HG02852 (cell line): ENCODE data around the gene ARFIP1.
"Not testable (repeated sequence)": the region's sequence is repeated elsewhere in the genome, so short reads cannot be mapped to it uniquely, and the experiment has no call there.

Experiments
- ATAC-seq: cut with Tn5 transposase; IDR thresholded peaks from one replicate; pipeline ENCODE4 v1.9.1; 2021; ENCODE audit warnings: mild to moderate bottlenecking, moderate library complexity; ENCODE audit not compliant: unreplicated experiment

ARFIP1 gene

DNA sequence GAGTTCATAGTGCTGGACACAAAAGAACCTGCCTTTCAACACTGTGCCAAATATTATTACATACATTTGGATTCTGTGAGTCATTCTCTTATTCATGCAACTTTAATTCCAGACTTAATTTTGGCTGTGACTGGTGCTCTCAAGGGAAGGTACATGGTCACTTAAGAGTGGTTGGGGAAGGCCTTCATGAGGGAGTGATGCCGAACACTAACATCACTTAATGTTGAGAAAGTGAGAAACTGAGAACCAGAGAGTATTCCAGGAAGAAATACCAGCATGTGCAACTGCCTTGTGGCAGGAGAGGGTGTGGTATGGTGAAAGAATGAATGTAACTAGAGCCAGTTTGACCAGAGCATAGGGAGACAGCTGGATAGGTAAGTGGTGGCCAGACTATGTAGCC lies 114.9 kb downstream of the ARFIP1 start:
- ATAC-seq = no peak

DNA sequence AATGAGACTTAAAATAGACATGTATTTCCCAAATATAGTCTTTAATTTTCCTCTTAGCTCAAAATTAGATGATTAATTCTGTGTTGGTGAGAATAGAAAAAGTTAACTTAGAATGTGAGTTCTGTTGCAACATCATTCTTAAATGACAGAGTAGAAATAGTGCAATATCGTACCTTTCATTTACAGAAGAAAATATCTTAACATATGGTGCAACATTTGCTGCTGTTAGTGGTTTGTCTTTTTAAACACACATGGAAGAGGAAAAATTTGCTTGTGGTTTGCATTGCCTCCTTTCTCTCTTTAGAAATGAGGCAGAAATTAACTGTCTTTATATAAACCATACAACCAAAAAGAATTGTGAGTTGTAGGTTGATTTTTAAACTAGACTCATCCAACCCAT lies 117.1 kb downstream of the ARFIP1 start:
- no peak for ATAC-seq

DNA sequence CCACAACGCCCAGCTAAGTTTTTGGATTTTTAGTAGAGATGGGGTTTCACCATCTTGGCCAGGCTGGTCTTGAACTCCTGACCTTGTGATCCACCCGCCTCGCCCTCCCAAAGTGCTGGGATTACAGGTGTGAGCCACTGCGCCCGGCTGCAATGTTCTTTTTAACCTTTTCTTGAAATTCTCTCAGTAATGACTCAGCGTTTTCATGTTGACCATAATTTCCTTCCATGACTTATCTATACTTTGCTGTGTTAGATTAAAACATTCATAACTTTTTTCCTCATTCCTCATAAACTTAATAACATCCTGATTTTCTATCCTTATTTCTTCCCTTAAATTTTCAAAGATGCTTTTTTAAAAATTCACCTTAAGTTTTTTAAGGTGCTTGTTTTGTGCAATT lies 118.4 kb downstream of the ARFIP1 start:
- ATAC-seq = not testable (repeated sequence)

DNA sequence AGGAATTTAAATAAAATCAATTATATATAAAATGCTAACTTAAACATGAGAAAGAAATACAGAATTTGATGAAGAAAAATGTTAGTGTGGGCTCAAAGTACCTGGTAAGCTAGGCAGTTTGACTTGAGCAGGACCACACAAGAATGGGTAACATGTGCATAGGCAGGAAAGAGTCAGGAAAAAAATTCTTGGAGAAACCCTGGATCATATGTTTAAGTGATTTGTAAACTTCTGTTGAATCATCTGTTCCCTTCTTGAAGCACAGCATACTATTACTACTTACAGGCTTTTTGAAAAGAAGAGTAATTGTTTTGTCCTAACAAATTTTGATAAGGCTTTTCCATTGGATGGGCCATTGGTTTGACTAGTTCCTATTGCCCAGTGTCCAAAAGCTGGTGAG lies 118.9 kb downstream of the ARFIP1 start:
- no peak for ATAC-seq

DNA sequence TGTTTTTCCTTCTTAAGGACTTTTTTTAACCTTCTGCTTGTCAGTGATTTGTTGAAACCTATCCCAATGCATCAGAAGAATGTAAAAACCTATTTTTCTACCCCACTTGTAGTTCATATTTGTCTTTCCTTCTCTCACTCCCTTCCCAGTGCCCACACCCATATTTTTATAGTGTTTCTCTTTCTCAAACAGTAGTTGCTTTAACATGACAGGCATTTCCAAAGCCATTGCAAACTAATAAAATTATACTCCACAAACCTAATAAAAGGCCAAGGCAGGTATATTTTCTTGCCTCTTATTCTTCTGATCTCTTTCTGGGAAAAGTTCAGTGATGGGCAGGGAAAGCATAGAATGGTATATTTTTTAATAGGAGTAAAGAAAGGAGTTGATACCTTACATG lies 120.6 kb downstream of the ARFIP1 start:
- no peak for ATAC-seq

DNA sequence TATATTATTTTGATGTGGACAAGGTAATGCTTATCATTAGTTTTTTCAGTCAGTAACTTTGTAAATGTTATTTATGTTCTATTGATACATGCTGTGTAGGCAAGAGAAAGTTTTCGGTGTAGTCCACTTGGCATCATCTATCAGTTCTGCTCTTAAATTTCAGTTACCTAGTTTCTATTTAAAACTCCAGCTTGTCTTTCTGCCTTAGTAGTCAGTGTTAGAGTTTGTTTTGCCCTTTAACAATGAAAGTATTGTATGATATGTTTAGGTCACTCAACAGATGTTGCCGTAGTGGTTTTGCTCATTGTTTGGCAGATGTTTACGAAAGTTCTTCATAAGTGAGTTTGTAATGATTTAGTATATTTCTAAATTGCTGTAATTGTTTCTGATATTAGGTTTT lies 121.5 kb downstream of the ARFIP1 start:
- ATAC-seq = no peak

DNA sequence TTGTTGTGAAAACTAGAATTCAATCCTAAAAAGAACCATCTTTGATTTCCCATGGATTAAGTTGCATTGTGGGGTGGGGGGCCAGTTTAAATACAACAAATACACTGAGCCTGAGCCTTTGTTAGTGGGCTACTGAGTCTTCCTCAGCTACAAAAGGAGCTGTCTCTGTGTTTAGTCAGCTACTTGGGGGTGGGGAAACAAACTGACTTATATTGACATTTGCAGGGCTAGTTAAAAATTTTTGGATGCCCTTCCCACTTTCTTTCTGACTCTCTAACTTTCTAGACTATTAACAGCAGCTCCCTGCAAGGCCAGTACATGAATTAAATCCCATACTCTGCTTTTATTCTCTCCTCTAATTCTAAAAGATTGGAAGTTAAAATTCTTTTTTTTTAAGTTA lies 123.9 kb downstream of the ARFIP1 start:
- ATAC-seq = no peak

DNA sequence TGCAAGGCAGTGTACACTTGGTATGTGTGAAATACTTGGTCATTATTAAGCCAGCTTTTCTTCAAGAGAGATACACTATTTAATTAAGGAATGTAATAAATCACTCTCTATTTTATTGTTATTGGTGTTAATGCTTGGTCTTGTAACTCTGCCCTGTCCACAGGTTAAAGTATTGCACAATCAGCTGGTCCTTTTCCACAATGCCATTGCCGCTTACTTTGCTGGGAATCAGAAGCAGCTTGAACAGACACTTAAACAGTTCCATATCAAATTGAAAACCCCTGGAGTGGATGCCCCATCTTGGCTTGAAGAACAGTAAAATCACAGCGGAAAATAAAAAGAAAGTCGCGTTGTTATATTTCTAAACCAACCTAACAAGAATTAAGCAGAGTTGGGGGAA lies 130.1 kb downstream of the ARFIP1 start:
- no peak for ATAC-seq

DNA sequence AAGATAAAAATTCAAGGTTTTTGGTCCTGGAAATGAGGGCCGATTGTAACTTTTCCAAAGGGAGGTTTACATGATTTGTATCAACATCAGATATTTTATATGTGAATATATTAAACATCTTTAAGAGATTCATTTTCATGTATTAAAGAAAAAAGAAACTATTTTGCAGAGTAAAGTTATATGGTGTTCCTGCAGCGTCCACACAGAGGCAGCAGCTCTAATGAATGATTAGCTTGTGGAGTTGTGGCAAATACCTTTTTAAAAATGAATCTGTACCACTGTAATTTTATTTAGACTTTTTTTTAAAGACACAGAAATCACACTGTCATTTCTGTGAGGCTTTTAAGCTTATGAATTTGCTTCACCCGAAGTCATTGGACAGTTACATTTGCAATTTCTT lies 130.8 kb downstream of the ARFIP1 start:
- ATAC-seq = no peak

DNA sequence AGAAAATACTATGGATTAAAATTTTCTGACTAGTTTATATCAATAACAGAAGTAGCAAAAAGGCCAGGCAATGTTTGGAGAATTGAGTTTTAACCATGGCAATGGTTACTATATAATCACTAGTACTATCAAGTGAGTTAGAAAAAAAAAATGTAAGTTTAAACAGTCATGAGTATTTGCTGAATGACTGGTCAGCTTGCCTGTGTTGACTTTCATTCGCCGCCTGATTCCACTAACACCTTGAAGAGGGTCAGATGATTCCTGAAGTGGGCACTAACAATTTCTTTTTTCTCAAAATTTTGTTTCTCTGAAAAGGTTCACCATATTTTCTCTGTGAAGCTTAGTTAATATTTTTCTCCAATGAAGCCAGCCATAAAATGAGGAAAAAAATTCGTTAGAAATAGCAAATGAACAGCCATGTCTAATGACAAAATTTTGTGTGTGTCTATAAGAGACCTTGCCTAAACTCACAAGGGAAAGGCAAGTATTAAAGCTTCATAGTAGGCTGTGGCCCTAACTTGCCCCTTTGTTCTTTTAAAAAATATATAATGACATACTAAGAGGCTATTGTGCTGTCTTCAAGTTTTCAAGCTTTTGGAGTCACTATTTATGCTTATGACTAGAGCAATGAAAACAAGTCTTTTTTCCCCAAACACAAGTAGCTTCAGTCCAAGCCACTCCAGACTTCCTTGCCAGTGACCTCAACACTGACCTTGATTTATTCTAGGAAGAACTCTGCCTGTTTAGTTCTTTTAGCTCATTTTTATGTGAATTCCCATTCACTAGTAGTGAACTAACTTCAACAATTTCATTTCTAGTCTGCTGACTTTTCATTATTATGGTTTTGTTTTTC lies 138.0 kb downstream of the ARFIP1 start:
- no peak for ATAC-seq

DNA sequence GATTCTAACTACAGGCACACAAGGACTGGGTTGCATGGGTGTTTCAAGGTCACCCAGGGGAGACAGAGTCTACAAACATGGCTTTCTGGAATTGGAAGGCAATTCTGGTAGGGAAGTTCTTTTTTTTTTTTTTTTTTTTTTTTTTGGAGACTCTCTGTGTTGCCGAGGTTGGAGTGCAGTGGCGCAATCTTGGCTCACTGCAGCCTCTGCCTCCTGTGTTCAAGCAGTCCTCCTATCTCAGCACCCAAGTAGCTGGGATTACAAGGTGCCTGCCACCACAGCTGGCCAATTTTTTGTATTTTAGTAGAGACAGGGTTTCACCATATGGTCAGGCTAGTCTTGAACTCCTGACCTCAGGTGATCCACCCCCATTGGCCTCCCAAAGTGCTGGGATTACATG lies 140.1 kb downstream of the ARFIP1 start:
- no peak for ATAC-seq

DNA sequence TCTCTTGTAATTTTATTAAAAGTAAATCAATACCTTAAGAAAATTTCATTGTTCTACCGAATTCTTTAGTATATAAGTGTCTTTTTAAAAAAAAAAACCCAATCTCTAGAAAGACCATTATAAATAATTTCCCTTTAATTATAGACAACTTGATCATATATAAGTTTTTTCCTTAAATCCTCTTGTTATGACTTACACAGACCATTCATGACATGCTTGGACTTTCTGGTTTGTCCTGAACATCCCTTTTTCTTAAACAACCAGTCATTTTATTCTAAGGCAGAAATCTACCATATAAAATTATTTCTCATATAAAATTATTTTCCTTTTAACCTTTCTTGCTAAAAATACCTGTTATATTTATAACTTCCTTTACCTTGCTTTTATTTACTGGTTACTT lies 141.0 kb downstream of the ARFIP1 start:
- no peak for ATAC-seq

DNA sequence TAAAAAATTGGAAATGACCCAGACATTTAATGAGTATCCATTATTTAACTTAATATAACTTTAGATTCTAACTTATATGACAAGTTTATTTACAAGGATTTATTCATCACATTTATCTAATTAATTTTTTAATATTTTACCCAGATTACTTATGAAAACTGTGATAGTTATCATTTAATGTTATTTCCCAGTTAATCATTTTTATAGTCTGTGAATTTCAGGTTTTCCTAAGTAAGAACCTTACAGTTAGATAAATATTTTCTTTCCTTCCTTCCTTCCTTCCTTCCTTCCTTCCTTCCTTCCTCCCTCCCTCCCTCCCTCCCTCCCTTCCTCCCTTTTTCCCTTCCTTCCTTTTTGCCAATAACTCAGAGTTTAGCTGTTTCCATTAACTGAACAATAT lies 141.5 kb downstream of the ARFIP1 start:
- ATAC-seq = no peak

DNA sequence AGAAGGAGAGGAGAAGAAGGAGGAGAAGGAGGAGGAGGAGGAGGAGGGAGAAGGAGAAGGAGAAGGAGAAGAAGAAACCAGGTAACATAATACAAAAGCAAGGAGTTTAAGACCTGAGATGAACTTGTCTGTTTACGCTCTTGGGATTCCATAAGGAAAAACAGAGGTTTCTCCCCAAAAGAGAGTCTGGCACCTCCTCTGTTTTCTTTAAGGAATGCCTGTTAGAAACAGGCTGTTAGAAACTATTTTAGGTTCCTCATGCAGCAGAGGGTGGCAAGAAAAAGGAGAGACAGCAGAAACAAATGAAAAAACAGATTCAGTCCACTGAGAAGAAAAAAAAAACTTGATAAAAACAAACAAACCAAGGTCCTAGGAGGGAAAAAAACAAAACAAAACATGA lies 146.1 kb downstream of the ARFIP1 start:
- ATAC-seq = no peak

DNA sequence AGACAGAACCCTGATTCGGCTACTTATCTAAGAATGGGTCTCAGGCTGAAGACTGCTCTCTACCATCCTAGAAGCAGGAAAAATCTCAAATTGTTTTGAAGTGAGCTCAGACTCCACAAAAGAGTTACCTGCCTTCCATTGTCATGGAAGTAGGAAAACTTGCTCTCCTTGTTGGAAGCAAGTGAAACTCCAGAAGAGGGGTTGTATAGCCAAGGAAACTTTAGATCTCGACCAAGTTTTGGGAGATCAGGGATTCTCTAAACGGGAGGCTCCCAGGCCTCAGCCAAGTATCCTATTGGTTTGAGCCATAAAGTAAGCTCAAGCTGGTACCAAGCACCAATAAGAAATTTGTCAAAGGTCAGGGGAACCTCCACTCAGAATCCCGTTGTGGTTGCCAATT lies 147.2 kb downstream of the ARFIP1 start:
- no peak for ATAC-seq

DNA sequence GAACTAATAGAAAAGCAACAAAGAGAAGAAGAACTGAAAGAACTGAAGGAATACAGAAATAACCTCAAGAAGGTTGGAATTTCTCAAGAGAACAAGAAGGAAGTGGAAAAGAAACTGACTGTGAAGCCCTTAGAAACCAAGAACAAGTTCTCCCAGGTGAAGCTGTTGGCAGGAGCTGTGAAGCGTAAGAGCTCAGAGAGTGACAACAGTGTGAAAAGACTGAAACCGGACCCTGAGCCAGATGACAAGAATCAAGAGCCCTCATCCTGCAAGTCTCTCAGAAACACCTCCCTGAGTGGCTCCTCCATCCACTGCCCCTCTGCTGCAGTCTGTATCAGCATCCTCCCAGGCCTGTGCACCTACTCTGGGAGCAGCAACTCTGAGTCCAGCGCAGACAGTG lies 148.0 kb downstream of the ARFIP1 start:
- ATAC-seq = peak; percentile 69

DNA sequence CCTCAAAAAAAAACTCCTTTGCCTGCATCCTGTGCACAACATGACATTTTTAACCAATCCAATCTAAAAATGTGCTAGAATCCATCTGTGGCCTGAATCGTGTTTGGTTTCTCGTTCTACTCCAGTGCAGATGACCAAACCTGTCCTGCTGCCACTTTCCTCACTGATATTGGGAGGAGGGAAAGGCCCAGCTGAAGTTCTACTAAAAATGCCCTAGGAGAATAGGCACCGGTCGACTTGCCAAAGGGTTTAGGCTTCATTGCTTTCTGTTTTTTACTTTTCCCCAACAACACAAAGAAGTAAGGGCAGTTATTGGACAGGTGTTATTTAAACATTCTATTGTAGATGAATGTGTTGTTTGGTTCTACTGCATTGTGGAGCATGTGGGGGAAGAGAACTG lies 148.5 kb downstream of the ARFIP1 start:
- ATAC-seq = no peak

DNA sequence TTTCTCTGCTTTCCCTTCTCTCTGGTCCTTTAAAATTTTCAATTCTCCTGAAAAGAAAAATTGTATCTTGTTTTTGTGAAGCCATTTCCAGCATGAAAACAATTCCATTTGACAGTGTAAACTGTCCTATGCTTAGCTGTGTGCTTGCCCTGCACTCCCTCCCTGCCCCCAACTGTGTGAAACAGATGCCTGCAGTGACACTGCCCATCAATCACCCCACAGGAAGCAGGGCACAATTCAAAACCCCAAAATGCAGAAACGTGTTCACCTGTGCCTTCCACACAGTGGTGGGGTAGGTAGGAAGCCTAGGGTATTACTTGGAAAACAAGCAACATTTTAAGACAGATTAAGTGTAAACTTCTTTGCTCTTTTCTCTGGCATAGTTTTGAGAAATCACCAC lies 150.1 kb downstream of the ARFIP1 start:
- no peak for ATAC-seq

DNA sequence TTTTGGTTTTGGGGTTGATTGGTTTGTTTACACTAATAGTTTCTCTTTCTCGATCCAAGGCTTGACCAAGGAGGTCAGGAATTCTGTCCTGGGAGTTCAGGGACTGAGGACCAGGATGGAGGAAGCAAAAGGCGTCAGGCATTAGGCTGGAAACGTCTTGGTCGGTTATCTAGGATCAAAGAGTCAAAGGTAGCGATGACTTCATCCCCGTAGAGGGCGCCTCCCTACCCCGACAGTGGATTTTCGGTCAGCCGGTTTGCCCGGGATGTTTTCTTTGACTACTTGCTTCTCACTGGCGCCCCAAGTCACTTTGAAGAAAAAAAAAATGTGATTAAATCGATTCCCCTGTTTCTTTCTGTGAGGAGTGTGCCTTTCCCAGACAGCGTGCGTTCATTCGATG lies 155.4 kb downstream of the ARFIP1 start:
- ATAC-seq = no peak

DNA sequence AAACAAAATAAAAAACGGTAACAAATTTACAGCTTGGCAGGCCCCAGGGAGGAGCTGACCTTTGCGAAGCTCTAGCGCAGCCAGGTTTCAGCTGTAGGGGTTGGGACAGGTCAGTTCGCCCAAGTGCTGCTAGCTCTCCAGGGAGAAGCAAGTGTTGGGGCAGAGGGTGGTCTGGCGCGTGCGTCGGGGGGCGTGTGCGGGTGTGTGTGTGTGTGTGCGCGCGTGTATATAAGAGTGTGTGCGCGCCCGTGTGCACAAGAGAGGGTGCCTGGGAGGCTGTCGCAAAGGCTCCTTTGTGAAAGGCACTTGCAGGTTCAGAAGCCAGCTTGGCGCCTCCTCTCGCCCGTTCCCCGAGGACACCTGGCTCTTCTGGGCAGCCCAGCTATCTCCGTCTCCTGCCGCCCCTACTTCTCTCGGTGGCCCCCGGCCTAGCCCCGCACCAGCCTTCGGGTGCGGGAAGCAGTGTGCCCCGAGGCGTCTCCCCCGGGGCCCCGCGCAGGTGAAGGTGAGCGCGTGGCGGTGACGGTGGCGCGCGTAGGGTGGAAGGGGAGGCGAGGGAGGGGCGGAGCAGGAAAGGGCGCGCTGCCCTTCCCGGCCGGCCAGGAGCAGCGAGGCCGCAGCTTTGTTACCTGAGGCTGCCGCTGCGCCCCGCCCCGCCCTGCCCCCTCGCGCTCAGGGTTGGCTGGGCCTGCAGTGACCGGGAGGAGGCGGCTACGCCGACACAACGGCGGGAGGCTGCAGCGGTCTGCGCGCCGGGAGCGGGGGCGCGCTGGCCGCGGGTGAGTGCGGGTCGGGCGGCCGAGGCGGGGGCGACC lies 156.1 kb downstream of the ARFIP1 start, which contains the start of gene FHDC1:
TSS of gene FHDC1 (plus strand) at position 693 of the 815 bp plus-strand sequence. CDS start 6,735 bp downstream, outside the sequence.
- ATAC-seq = peak; percentile 47

DNA sequence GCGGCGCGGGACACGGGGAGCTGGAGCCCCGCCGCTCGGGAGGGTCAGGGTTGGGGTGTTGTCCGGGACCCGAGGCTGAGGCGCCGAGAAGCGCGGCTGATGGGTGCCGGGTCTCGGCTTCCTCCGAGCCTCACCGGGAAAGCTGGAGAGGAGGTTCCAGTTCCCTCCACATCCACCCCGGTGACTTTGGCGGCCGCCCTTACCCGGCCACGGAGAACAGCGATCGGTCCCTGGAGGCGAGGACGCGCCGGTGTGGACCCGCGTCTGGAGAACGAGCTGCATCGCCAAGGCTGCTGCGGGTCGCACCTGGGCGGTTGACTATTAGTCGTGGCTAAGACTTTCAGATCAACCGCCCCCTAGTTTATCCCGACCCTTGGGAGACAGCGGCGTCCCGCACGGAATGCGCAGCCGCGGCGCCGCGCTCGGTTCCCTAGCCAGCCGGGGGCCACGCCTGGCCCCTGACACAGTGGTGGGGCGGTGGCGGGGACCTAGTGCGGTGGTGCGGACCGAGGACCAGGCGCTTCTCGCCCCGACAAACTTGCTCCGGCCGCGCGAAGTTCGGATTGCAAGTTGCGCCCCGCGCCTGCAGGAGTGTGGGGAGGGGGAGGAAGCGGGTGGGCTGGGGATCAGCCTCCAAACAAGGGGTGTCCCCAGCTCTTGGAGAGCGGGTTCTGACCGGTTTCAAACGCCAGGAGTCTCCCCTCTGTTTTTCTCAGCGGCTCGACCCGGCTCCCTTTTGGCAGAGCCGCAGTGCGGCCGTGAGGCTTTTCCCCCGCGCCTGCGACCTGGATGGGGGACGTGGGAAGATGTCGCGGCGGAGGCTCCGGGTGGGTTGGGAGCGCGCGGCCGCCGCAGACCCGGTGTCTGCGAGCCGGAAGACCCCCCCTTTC lies 156.9 kb downstream of the ARFIP1 start:
- ATAC-seq = peak; percentile 17
